GM04503 (cell line): ENCODE results near the gene MEF2C.

Experiments
- DNase-seq: peaks from one replicate; pipeline ENCODE4 v3.0.0-alpha.2; 2012; ENCODE audit warnings: low read depth

MEF2C gene

GRCh38 chr5:88756953-88757352, 126.0 kb downstream of the MEF2C start:
- no peak for DNase-seq

- no peak for DNase-seq
Measured at GRCh38 chr5:88748666-88749065, 134.3 kb downstream of the MEF2C start.

GRCh38 chr5:88746438-88746882, 136.5 kb downstream of the MEF2C start:
- DNase-seq, result no peak

DNA sequence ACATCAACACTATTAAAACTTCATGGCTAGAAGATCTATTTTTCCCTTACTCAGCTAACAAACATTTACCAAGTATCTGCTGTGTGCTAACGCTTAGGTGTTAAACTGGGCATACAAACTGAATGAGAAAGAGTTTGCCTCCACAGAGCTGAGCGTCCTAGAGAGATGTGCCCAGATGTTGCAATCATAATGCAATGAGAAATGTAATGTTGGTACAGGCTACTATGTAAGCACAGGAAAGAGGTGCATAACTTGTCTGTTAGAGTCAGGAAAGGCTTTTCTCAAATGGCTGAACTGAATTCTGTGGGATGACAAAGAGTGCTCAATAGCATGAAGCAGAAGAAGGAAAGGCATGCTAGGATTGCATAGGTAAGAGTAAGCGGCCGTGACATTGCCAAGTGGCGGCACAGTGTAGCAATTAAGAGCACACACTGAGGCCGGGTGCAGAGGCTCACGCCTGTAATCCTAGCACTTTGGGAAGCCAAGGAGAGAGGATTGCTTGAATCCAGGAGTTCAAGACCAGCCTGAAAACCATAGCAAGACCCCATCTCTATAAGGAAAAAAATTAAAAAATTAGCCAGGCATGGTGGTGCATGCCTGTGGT, 137.8 kb downstream of the MEF2C start:
- DNase-seq, result no peak

- DNase-seq, result no peak
Measured at GRCh38 chr5:88743231-88743834, 139.7 kb downstream of the MEF2C start.

GRCh38 chr5:88741964-88742363, 141.0 kb downstream of the MEF2C start:
- no peak for DNase-seq

DNA sequence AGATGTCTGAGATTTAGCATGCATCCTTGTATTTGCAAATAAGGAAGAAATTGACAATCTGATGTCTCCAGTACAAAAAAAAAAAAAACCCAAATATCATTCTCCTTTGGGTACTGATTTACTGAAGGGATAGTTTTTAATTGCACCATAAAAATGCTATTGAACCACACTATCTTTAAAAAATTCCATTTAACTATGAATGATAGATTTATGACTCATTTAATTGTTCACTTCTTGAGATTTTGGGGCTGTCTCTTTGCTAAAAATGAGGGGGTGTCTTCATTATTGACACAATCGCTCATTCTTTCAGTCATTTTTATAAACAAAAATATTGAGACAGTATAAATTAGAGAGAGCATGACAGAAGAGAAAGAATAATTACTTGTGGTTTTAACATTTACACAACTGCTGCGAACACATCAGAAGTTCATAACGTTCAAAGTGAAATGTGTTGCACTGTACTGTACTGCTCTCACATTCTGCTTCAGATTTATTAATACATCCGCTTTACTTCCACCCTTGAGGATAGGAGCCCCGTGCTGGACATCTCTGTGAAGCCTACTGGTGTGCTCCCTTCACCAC, 142.3 kb downstream of the MEF2C start:
- DNase-seq, result no peak

GRCh38 chr5:88736494-88736893, 146.5 kb downstream of the MEF2C start:
- no peak for DNase-seq

DNA sequence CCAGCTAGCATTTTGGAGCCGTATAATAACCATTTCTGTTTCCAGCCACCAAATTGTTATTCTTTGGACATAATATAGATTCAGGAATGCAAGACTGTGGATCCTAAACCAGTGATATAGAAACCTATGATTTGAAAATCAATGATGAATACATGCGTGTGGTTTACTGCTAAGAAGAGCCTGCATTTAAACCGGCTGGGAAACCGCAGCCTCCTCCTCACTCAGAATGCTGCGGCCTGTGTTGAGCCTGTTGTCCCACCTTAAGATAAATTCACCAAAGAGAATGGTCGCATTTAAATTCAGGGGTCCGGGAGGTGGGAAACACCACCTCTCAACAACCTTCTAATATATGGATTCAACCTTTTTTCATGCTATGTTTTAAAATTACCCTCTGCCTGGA, 148.0 kb downstream of the MEF2C start:
- DNase-seq, result no peak

DNA sequence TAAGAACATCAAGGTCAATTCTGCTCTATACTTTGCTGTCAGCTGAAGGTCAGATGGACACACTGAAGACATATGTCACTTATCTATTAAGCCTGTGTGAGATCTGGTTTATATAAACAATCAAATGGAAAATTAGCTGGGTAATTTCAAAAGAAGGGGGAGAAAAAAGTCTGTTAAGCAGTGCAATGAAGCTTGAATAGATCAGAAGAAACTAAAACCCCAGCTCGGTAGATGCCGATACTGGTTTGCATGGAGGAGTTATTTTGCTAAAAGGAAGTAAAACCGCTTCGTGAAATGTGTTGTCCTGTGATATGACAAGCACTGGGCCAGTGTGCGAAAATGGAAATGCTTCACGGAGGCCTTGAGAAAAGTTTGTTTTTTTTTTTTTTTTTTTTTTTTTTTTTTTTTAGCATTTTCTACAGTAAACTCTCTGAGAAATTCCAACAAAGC, 148.8 kb downstream of the MEF2C start:
- DNase-seq, result no peak

- no peak for DNase-seq
Measured at GRCh38 chr5:88732862-88733261, 150.1 kb downstream of the MEF2C start.

DNA sequence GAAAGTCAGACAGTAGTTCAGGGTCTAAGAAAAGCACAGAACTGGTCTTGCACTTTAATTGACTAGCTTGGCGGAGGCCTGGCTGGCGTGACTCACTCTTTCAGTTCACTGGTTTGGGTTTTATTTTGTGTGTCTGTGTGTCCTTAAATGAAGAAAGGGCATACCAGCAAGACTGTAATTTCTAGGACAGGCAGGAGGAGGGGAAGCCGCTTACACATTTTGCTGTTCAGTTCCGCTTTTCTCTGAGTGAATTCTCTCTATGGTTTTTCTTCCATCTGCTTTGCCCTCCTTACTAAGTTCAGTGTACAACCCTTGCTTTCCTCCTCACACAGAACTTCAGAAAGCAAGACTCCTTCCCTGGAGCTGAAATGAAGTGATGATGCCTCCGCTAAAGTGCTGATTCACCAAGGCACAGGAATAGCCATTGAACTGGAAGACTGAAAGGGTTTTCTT, 150.8 kb downstream of the MEF2C start:
- DNase-seq, result peak; percentile 50

DNA sequence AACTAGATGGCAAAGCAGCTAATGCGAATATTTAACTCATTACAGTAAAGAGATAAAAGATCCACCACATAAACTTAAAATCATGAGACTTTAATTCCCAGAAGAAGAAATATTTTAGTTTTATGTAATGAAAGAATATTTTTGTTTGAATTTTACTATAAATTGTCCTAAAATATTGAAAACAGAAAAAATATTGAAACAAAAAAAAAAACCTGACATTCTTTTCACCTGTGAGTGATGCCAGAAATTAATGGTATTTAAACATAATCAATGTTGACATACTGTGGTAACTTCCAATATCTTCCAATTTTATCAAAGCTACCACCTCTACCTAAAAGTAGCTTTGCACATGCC, 153.2 kb downstream of the MEF2C start:
- no peak for DNase-seq

DNA sequence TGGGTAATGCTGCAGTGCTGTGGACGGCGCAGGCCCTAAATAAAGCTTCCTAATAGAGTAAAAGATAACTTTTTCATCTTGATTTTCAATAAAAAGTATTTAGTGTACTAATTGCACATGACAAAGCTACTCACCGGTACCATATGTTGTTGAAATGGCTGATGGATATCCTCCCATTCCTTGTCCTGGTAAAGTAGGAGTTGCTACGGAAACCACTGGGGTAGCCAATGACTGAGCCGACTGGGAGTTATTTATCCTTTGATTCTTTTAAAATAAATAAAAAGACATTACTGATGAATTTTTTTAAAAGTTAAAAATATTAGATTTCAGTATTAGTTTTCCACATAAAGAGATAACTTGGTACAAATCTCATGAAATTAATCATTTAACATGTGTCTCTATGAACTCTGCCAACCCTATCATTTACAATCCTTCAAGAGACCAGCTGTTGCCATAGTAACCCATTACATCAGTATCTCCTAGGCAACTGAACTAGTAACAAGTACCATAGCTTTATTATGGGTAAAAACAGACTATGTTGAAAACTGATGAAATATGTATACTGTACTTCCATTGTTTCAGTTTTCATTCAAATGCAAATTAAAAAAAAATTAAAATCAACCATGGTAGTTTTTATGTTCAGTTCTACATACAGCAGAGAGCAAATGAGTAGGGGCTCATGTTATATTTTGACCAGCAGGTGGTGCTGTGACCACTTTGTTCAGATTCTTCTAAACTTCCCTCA, 153.7 kb downstream of the MEF2C start:
- peak; percentile 32 for DNase-seq

DNA sequence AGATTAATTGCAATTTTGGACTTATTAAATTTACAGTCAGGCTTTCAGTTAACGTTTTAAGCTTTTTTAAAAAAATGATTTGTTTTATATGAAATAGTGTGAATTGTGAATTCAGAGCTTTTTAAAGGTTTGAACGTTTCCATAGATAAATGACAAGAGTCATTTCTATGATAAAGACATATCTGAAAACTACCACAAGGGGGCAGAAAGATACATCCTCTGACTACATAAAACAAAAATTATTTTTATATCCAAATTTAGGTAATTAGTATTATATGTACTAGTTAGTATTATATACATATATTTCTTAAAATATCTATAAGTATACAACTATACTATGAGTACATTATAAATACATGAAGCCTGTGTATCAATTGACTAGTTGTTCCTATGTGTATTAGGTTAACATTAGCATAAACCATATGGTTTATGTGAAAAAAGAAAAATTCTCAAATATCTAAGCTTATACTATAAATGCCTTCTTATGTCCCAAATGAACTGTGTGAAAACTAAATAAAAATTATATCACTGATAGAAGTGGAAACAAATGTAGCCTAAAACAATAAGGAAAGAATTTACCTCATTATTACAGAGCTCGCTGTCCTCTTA, 155.2 kb downstream of the MEF2C start:
- DNase-seq, result no peak

DNA sequence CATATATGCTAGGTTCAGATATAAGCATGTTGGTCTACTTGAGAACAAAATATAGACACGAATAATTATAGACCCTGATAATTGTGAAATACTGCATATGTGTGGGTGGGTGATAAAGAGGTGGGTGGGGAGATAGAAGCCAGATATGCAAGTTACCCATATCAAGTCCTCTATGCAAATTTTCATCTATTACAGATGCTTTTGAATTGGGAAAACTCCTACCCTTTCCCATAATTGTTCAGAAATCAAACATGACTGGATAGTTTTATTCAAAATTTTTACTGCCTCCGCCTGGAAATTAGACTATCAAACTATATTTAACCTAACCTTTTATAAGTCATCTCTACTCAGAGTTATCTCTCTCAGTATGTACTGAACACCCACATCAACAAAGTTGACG, 157.5 kb downstream of the MEF2C start:
- no peak for DNase-seq

DNA sequence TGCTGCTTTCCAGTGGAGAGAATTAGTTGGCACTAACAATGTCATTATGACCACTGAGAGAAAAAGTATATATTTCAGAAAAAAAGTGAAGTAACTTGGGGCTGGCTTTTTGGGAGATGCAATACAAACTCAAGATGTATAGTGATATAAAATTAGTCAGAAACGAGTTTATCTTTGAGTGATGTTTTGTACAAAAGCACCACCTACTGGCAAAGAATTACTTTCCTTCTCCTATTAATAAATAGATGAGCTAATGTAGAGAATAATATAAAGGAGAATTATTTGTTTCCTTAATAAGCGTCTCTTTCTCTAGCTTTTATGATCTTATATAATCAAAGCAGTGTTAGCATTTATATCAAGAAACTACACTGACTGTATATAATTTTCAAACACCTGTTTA, 158.8 kb downstream of the MEF2C start:
- DNase-seq, result no peak

- no peak for DNase-seq
Measured at GRCh38 chr5:88722546-88723073, 160.4 kb downstream of the MEF2C start.

DNA sequence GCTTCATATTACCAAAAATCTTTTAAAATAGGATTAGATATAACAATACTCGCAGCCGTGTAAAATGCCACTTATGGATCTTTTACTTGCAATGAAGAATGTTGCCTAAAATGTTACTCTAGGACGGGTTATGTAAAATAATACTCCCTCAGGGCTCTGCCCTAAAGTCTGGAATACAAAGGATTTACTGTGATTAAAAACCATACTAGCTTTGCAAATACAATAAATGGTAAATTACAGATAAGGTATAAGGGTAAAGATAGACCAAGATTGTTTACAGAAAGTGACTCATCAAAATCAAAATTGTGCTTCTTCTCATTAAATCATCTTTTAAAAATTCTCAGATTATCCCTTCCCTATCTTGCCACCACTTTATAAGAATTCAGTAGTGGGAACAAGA, 163.6 kb downstream of the MEF2C start:
- DNase-seq, result no peak

DNA sequence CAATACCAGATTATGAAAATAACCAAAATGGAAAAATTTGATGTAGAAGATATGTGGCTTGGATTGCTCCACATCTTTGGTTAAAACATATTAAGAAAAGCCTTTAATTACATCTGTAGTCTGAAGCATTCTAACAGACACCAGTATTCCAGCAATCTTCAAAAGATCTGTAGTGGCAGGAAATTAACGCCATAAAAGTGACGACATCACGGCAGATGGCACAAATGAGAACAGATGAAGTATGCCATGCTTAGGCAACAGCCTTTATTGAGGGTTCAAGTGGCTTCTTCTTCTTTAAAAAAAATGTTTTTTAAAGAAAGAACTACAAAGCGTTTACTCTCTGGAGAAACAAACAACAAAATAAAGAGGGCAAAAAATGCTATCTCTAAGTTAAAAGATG, 164.2 kb downstream of the MEF2C start:
- DNase-seq, result no peak

DNA sequence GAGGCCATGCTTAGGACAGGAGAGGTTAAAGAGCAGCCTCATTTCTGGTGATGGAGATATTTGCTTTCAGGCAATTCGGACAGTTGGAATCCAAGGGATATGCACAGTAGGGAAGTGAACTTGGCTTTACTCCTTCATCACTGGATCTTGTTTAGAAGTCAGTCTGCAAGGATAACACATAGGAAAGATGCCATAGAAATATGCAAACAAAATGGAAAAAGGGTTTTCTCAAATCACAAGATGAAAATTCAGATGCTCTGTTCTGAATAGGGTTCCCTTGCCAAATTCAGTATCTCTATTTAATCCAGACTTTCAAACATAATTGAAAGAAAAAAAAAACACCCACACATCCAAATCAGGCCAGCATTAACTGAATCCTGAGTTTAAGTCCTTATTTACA, 166.9 kb downstream of the MEF2C start:
- DNase-seq, result no peak

GRCh38 chr5:88715503-88715902, 167.5 kb downstream of the MEF2C start:
- DNase-seq, result no peak
